Spleen (tissue), 11 donors: ENCODE measurements around the gene SEPTIN3. TPM values are rescaled to one million over a fixed set of nuclear protein-coding genes. Genes with fewer than 3 reads are reported as not detected.

ENCODE experiments used
- DNase-seq: peaks from one replicate; pipeline ENCODE4 v3.0.0-alpha.2; 2020
- H3K27ac ChIP-seq, 8 donors: fragments of 200-600 bp; sonication (generic) in 7 of 8; 1 replicate in 4 of 8; 2 replicates in 4 of 8; pipeline versions ENCODE4 v1.5.0 to v1.8.0; 2016 to 2021; ENCODE audit warnings: inconsistent platforms in 4 of 8, mild to moderate bottlenecking in 4 of 8, moderate library complexity in 1 of 8
- H3K27me3 ChIP-seq, 7 donors: fragments of 200-600 bp; sonication (generic) in 6 of 7; replicated peaks in 1 of 7; 1 replicate in 4 of 7; 2 replicates in 3 of 7; pipeline versions ENCODE4 v1.5.0 to v1.8.0; 2016 to 2021; ENCODE audit warnings: inconsistent platforms in 3 of 7, mild to moderate bottlenecking in 1 of 7
- H3K36me3 ChIP-seq, 6 donors: fragments of 200-600 bp; sonication (generic) in 5 of 6; 1 replicate in 4 of 6; 2 replicates in 2 of 6; pipeline versions ENCODE4 v1.5.0 to v1.8.0; 2016 to 2021; ENCODE audit warnings: inconsistent platforms in 2 of 6
- H3K4me1 ChIP-seq, 6 donors: fragments of 200-600 bp; sonication (generic) in 5 of 6; 1 replicate in 3 of 6; 2 replicates in 3 of 6; pipeline versions ENCODE4 v1.5.0 to v1.8.0; 2016 to 2021; ENCODE audit warnings: inconsistent platforms in 3 of 6
- H3K4me3 ChIP-seq, 8 donors: fragments of 200-600 bp; sonication (generic) in 7 of 8; 1 replicate in 4 of 8; 2 replicates in 4 of 8; pipeline versions ENCODE4 v1.5.0 to v1.8.0; 2016 to 2021; ENCODE audit warnings: inconsistent platforms in 4 of 8, mild to moderate bottlenecking in 4 of 8, moderate library complexity in 2 of 8
- H3K9me3 ChIP-seq, 8 donors: fragments of 200-600 bp; sonication (generic) in 7 of 8; 1 replicate in 4 of 8; 2 replicates in 4 of 8; pipeline versions ENCODE4 v1.5.0 to v1.8.0; 2016 to 2021; ENCODE audit warnings: inconsistent platforms in 4 of 8
- CTCF ChIP-seq, 11 experiments: fragments of 200-600 bp in 7 of 11; fragments of 450-650 bp in 4 of 11; sonication (generic) in 4 of 11; IDR thresholded peaks in 8 of 11; conservative IDR thresholded peaks in 3 of 11; 1 replicate in 7 of 11; 2 replicates in 4 of 11; pipeline versions ENCODE4 v1.4.0 to v1.8.0; 2016 to 2021; ENCODE audit warnings: antibody characterized with exemption in 11 of 11, inconsistent platforms in 4 of 11, mild to moderate bottlenecking in 1 of 11
- POLR2A ChIP-seq, 3 donors: fragments of 450-650 bp; IDR thresholded peaks; one replicate each; pipeline ENCODE4 v1.5.1; 2017; ENCODE audit warnings: antibody characterized with exemption in 3 of 3, mild to moderate bottlenecking in 1 of 3
- POLR2AphosphoS5 ChIP-seq, 3 donors: sonication (generic); formaldehyde crosslinking; IDR thresholded peaks; one replicate each; pipeline ENCODE4 v1.5.1; 2017; ENCODE audit warnings: antibody characterized with exemption in 3 of 3
- WGBS, 5 donors: extraction: QIAGEN DNeasy Blood & Tissue Kit in 3 of 5; methylation state at CpG; one replicate each; pipeline versions ENCODE4 v1.1.5 to v1.1.7; 2013 to 2018; 5-methylcytosine and 5-hydroxymethylcytosine counted together
- intact Hi-C: fragments of 100-400 bp; cut with DNase I; formaldehyde crosslinking; loops from one replicate; pipeline ENCODE4 v1.15.0; 2023; ENCODE audit warnings: low total_unique reads
- polyA plus RNA-seq, 3 donors: library from polyadenylated mRNA; stranded (reverse); fragments of 200-250 nt; gene quantifications; one replicate each; pipeline ENCODE4 v1.2.1, GENCODE V29; 2013
- total RNA-seq, 7 donors: library from RNA; depleted of rRNA in 3 of 7; stranded (reverse); fragments of >200 nt in 3 of 7; fragmentation: NEBNext Ultra II Directional in 4 of 7; extraction: Animal tissue kit (Norgen Biotek cat#: 25700) in 4 of 7; gene quantifications; one replicate each; pipeline versions ENCODE4 v1.1.0 to v1.2.1, GENCODE V29; 2016 to 2021
- donor health status: healthy with polysubstance abuse.
- donor health status: DM: no; HTN: no; CAD: no; lungs with moderate emphysema.
- donor health status: DM: no; HTN: no; CAD: no.
- donor health status: Bipolar disorder and iron deficiency.
- donor health status: healthy.
- donor health status: DM: no; HTN: no; CAD: no.
- donor health status: DM: yes; HTN: yes; CAD: no.

Gene SEPTIN3
- total and polyA plus RNA-seq, 10 donors, result 0.07 to 1.0 (median 0.20) TPM

GRCh38 chr22:41952713-41953112 is 16.5 kb upstream of the SEPTIN3 start:
- H3K36me3 ChIP-seq, result no peaks in the 10 kb centered on the region
- H3K27ac ChIP-seq, result no peak overlapping the region
- intact Hi-C loops, result no loop called here
- DNase-seq, result no peak
- H3K27me3 ChIP-seq, result peaks cover 0 to 3% (median 0%) of the 10 kb centered on the region in 7 donors
- WGBS, 5 donors, result 89 to 100% (median 93%) methylated on average over 2 of the region's 2 CpGs
- TF ChIP-seq CTCF (IDR thresholded peaks at IDR 0.05 in 8 of 11, conservative IDR thresholded peaks at IDR 0.05 in 3 of 11), result no peak
- TF ChIP-seq POLR2AphosphoS5 (IDR thresholded peaks at IDR 0.05), result no peak
- no peak for TF ChIP-seq POLR2A (IDR thresholded peaks at IDR 0.05)
- H3K4me1 ChIP-seq, result peaks cover 3 to 31% (median 8%) of the 10 kb centered on the region in 6 donors
- no peak overlapping the region for H3K4me3 ChIP-seq
- no peaks in the 10 kb centered on the region for H3K9me3 ChIP-seq

- intact Hi-C loops, result no loop called here
- H3K27me3 ChIP-seq, result peaks cover 0 to 13% (median 0%) of the 10 kb centered on the region in 7 donors
- peaks cover 5 to 19% (median 10%) of the 10 kb centered on the region in 6 donors for H3K4me1 ChIP-seq
- no peaks in the 10 kb centered on the region for H3K9me3 ChIP-seq
- H3K27ac ChIP-seq, result no peak overlapping the region
- H3K4me3 ChIP-seq, result peak overlapping the region in 7 of 8 donors; percentile 0 to 59 (median 15)
- peak in 6 of 11 experiments; percentile 7 to 61 (median 36) for TF ChIP-seq CTCF (IDR thresholded peaks at IDR 0.05 in 8 of 11, conservative IDR thresholded peaks at IDR 0.05 in 3 of 11)
- no peak for TF ChIP-seq POLR2AphosphoS5 (IDR thresholded peaks at IDR 0.05)
- no peak for TF ChIP-seq POLR2A (IDR thresholded peaks at IDR 0.05)
- WGBS, 5 donors, result 47 to 77% (median 52%) methylated on average over 12 to 23 of the region's 23 CpGs
- no peaks in the 10 kb centered on the region for H3K36me3 ChIP-seq
- no peak for DNase-seq
These were observed 11.2 kb upstream of the SEPTIN3 start for GRCh38 chr22:41957941-41958556.

- H3K27ac ChIP-seq, result no peak overlapping the region
- H3K4me3 ChIP-seq, result no peak overlapping the region
- H3K36me3 ChIP-seq, result no peaks in the 10 kb centered on the region
- H3K9me3 ChIP-seq, result no peaks in the 10 kb centered on the region
- WGBS, 5 donors, result 73 to 84% (median 78%) methylated on average over 9 of the region's 9 CpGs
- peaks cover 0 to under 1% (median 0%) of the 10 kb centered on the region in 7 donors for H3K27me3 ChIP-seq
- intact Hi-C loops, result no loop called here
- peaks cover 0 to 8% (median 0%) of the 10 kb centered on the region in 6 donors for H3K4me1 ChIP-seq
- no peak for TF ChIP-seq POLR2A (IDR thresholded peaks at IDR 0.05)
- no peak for TF ChIP-seq CTCF (IDR thresholded peaks at IDR 0.05 in 8 of 11, conservative IDR thresholded peaks at IDR 0.05 in 3 of 11)
- no peak for TF ChIP-seq POLR2AphosphoS5 (IDR thresholded peaks at IDR 0.05)
- DNase-seq, result no peak
These were observed 5.7 kb upstream of the SEPTIN3 start for GRCh38 chr22:41963453-41964111.

- 79 to 91% (median 86%) methylated on average over 5 of the region's 5 CpGs for WGBS, 5 donors
- no peak overlapping the region for H3K4me3 ChIP-seq
- peaks cover 0 to 8% (median 0%) of the 10 kb centered on the region in 6 donors for H3K4me1 ChIP-seq
- H3K27me3 ChIP-seq, result no peaks in the 10 kb centered on the region
- H3K27ac ChIP-seq, result no peak overlapping the region
- intact Hi-C loops, result no loop called here
- no peaks in the 10 kb centered on the region for H3K36me3 ChIP-seq
- no peak for DNase-seq
- no peaks in the 10 kb centered on the region for H3K9me3 ChIP-seq
- TF ChIP-seq POLR2A (IDR thresholded peaks at IDR 0.05) (no peak), POLR2AphosphoS5 (IDR thresholded peaks at IDR 0.05) (no peak), CTCF (IDR thresholded peaks at IDR 0.05 in 8 of 11, conservative IDR thresholded peaks at IDR 0.05 in 3 of 11) (no peak)
These were observed 5.1 kb upstream of the SEPTIN3 start for GRCh38 chr22:41964112-41964491.
